ENCODE data around the gene TRPM4.
A peak's percentile ranks its signal among the peaks of the same experiment; 100 is the strongest.

Gene TRPM4

GRCh38 chr19:49160450-49161189 lies 3.0 kb downstream of the TRPM4 start:
- Mint-ChIP-seq H3K4me3 (peak overlapping the region; percentile 1), H3K36me3 (ENCODE audit: low read depth) (peaks cover 5% of the 10 kb centered on the region), H3K9me3 (no peaks in the 10 kb centered on the region), H3K4me1 (peaks cover 55% of the 10 kb centered on the region), H3K27ac (peak overlapping the region; percentile 29), H3K27me3 (ENCODE audit: low read depth, poor library complexity) (peaks cover 7% of the 10 kb centered on the region)
- no peak for TF ChIP-seq CTCF (IDR thresholded peaks at IDR 0.05)
- DNase-seq, result no peak

- Mint-ChIP-seq H3K4me1 (peaks cover 49% of the 10 kb centered on the region), H3K36me3 (ENCODE audit: low read depth) (peaks cover 5% of the 10 kb centered on the region), H3K27ac (no peak overlapping the region), H3K27me3 (ENCODE audit: low read depth, poor library complexity) (peaks cover 12% of the 10 kb centered on the region), H3K9me3 (no peaks in the 10 kb centered on the region), H3K4me3 (no peak overlapping the region)
- no peak for TF ChIP-seq CTCF (IDR thresholded peaks at IDR 0.05)
- no peak for DNase-seq
Measured at GRCh38 chr19:49161987-49162386, 4.4 kb downstream of the TRPM4 start.

- Mint-ChIP-seq H3K36me3 (ENCODE audit: low read depth) (peaks cover 5% of the 10 kb centered on the region), H3K4me1 (peaks cover 35% of the 10 kb centered on the region), H3K4me3 (no peak overlapping the region), H3K27ac (no peak overlapping the region), H3K27me3 (ENCODE audit: low read depth, poor library complexity) (peaks cover 13% of the 10 kb centered on the region), H3K9me3 (no peaks in the 10 kb centered on the region)
- no peak for DNase-seq
- no peak for TF ChIP-seq CTCF (IDR thresholded peaks at IDR 0.05)
Measured at GRCh38 chr19:49165111-49165750, 7.6 kb downstream of the TRPM4 start.

- Mint-ChIP-seq H3K4me1 (peaks cover 28% of the 10 kb centered on the region), H3K36me3 (ENCODE audit: low read depth) (peaks cover 3% of the 10 kb centered on the region), H3K27ac (no peak overlapping the region), H3K4me3 (no peak overlapping the region), H3K9me3 (no peaks in the 10 kb centered on the region), H3K27me3 (ENCODE audit: low read depth, poor library complexity) (peaks cover 13% of the 10 kb centered on the region)
- peak; percentile 37 for DNase-seq
- TF ChIP-seq CTCF (IDR thresholded peaks at IDR 0.05), result no peak
Measured at GRCh38 chr19:49165865-49166301, 8.3 kb downstream of the TRPM4 start.

- peaks cover 20% of the 10 kb centered on the region for H3K4me1 Mint-ChIP-seq
- no peak overlapping the region for H3K27ac Mint-ChIP-seq
- H3K9me3 Mint-ChIP-seq, result no peaks in the 10 kb centered on the region
- no peaks in the 10 kb centered on the region for H3K36me3 Mint-ChIP-seq (ENCODE audit: low read depth)
- peaks cover 13% of the 10 kb centered on the region for H3K27me3 Mint-ChIP-seq (ENCODE audit: low read depth, poor library complexity)
- peak; percentile 17 for DNase-seq
- no peak overlapping the region for H3K4me3 Mint-ChIP-seq
- no peak for TF ChIP-seq CTCF (IDR thresholded peaks at IDR 0.05)
Measured at GRCh38 chr19:49167857-49168409, 10.3 kb downstream of the TRPM4 start.
